NCI-H774 (cell line): ENCODE measurements around the gene PLGRKT.
"Not testable (repeated sequence)": the region's sequence is repeated elsewhere in the genome, so short reads cannot be mapped to it uniquely, and the experiment has no call there.

Source experiments
- DNase-seq: peaks from one replicate; lab custom pipeline; 2025; lab: John Stamatoyannopoulos, UW

PLGRKT gene

DNA sequence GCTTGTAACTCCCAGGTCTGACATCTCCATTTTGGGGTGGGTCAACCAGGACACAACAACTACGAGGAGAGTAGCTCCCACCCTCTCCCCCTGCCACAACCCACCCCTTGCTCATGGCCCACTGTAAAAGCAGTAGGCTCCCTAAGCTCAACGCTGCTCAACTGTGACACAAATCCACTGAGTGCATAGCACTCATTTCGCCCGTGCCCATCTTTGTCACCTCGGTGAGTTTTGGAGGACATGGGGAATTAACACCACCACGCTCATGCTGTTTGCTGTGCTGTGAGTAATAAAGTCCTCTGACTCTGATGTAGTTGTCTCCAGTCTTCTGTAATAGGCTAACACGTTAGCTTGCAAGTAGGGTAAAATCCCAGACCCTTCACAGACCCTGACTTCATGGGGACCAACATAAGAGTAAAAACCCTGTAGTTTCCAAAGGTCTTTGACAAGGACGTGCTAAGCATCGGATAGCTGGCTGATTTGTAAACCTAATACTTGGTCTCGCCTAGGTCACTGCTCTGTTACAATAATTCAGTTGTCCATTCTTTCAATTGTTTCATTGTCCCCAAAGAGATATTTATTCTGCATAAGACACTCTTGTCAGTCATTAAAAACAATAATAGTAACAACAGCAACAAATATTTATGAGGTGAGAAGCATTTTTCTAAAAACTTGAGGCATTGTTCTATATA, 7.7 kb downstream of the PLGRKT start:
- no peak for DNase-seq

DNA sequence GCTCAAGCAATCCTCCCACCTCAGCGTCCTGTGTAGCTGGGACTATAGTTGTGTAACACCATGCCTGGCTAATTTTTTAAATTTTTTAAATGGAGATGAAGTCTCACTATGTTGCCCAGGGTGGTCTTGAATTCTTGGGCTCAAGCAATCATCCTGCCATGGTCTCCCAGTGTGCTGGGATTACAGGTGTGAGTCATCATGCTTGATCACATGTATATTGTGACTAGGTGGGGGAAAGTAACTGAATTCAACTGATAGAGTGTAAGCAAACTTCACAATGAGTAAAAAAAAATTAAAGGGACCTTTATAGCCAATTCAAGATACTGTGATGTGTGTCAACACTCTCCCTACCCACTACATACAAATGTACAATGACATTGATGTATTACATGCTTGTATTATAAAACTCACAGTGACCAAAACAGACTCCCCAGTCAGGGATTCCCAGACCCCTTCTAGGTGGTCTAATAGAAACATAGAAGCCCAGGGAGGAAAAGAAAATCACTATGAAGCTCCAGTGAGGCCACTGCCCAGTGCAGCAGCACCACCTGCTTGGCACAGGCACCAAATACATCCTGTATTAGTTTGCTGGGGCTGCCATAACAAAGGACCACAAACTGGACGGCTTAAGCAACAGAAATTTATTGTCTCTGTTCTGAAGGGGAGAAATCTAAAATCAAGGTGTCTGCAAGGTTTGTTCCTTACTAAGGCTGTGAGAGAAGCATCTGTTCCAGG, 8.8 kb downstream of the PLGRKT start:
- no peak for DNase-seq

DNA sequence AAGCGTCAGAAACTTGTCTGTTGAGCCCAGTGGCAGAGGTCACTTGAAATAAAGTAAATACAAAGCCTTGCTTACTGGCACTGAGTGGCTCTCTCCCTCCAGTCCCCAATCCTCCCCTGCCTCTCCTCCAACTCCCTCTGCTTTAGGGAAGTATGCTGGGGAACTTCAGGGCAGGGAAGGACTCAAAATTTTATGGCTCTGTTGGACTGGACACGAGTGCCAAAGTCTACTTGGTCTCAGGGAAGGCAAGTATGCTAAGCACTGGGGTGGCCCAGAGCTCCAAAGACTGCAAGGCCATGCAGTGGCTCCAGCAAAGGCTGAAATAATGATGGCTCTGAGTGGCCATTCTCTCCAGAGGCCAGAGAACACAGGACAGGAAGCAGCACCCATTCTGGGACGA, 9.6 kb downstream of the PLGRKT start:
- no peak for DNase-seq

DNA sequence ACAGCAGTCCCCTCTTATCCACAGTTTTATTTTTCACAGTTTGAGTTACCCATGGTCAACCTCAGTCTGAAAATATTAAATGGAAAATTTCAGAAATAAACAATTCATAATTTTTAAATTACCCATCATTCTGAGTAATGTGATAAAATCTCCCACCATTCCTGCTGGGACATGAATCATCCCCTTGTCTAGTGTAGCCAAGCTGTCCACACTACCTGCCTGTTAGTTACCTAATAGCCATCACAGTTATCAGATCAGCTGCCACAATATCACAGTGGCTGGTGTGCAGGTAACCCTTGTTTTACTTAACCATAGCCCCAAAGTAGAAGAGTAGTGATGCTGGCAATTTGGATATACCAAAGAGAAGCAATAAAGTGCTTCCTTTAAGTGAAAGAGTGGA, 10.7 kb downstream of the PLGRKT start:
- DNase-seq, result no peak

DNA sequence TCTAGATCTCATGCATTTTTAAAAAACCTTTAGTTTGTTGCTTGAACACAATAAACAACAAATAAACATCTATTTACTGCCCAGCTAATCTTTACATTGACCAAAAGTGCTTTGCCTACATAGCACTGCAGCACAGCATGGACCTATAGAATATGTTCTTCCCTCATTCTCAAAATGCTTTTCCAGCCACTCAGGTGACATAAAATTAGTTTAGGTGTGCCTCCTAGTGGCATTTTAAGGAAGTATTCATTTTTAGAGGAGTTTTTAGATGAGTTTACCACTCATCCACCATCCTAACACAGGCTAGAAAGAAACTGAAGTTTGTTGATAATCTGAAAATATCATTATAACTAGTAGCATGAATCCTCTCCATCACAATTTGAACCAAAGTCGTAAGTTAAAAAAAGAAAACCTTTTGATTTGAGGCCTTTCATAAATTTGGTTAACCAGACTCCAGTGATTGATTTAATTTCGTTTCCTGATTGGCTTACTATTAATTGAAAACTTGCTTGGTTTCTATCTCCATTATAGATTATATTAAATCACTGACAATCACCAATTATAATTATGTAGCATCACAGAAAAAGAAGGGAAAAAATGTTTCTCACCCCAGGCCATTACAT, 12.6 kb downstream of the PLGRKT start:
- peak; percentile 37 for DNase-seq

DNA sequence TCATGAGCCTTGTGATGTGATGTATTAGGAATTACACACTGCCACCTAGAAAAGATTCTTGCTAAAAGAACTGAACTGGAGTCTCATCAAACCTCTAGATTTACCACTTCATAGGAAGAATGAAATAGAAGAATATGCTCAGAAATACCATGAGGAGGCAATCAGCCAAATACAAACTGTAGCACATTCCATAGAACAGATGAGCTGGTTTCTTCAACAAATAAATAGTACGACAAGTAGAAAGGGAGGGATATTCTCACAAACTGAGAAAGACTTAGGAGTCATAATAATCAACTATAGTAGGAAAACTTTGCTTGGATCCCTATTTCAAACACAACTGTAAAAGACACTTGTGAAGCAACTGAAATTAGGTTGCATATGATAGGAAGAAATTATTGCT, 15.4 kb downstream of the PLGRKT start:
- no peak for DNase-seq

DNA sequence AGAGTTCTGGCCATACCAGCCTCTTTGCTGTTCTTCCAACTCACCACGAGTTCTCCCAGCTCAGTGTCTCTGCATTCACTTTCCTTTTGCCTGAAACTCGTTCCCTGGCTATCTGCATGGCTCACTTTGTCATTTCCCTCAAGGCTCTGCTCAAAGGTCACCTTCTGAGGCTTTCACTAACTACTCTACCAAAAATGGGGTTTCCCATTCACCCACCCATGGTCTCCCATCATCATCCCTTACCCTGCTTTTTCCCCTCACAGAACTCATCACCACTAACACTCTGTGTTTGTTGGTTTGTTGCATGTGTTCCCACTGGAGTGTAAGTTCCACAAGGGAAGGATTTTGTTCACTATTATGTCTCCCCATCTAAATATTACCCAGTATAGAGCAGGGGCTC, 16.6 kb downstream of the PLGRKT start:
- no peak for DNase-seq

DNA sequence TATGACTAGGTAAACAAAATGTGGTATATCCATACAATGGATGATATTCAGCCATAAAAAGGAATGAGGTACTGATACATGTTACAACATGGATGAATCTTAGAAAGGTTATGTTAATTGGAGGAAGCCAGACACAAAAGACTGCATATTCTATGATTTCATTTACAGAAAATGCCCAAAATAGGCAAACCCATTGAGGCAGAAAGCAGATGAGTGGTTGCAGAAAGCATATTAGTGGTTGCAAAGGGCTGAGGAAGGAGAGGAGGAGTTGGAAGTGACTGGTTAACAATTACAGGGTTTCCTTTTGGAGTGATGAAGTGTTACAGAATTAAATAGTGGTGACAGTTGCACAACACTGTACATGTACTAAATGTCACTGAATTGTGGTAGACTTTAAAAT, 17.7 kb downstream of the PLGRKT start:
- no peak for DNase-seq

DNA sequence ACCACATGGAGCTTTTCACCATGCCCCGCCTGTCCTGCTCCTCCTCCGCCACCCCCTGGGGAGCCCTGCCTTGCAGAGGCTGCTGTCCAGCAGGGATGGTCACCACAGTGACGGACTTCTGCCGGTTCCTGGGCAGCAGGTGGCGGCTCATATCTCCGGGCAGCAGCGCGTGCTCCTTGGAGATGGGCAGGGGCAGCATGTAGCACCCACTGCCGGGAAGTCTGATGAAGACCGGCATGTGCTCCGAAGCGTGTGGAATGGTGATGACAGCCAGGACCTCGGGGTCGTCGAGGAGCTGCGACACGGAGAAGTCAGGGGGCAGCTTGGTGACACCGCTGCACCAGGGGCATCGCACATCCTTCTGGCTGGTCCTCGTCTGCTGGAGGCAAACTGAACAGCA, 19.2 kb downstream of the PLGRKT start:
- DNase-seq, result no peak

DNA sequence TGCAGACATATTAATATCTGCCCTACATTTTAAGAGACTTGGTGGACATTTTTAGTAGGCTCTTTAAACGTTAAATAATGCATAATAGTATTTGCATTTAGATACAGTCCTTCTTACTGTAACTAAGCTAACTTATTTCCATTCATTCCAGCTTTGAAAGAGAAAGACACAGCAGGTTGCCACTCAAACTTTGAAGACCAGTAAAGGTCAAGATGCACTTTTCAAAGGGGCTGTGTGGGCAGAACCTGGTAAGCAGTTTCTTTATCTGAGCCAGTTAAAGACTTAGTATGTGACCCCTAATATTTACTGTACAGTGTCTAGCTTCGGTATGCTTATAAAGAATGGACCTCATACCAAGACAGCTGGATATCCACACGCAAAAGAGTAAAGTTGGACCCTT, 20.8 kb downstream of the PLGRKT start:
- no peak for DNase-seq

DNA sequence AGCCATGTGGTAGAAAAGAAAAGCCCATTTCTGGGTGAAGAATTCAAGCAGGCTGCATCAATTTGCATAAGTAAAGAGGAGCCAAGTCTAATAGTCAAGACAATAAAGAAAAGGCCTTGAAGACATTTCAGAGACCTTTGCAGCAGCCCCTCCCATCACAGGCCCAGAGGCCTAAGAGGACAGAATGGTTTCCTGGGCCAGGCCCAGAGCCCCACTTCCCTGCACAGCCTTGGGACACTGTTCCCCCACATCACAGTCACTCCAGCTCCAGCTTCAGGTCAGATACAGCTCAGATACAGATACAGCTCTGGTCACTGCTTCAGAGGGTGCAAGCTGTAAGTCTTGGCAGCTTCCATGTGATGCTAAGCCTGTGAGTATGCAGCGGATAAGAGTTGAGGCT, 29.1 kb downstream of the PLGRKT start:
- DNase-seq, result no peak

DNA sequence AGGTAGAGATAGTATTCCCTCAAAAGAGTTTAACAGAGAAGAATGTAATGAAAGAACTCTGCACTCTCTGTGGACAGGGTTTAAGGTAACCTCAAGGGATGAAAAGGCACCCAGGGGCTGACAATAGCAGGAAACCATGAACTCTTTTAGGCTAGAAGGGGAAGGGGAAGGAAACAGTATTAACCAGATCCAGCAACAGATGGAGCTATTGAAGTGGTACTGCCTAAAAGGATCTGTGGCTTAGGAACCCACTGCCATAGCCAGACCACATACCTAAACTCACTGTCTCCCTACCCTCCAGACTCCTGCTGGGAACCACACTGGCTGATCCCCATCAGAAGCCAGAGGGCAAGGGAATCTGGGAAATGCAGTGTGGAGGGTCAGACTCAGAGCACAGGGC, 35.5 kb downstream of the PLGRKT start:
- no peak for DNase-seq

DNA sequence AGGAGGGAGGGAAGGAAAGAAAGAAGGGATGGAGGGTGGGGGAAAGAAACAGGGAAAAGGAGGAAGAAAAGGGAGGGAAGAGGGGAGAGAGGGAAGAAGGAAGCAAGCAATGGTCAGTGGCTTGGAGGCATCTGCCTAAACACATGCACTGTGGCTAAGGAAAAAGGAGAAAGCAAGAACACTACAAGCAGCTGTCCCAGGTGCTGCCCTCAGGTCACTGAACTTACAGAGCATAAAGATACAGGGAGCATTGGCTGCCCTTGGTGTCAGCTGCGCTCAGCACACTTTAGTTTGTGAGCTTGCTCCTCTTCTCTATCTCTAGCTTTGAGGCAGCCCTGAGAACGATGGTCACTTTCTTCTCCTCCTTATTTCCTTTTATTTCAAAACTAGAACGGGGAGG, 40.2 kb downstream of the PLGRKT start:
- not testable (repeated sequence) for DNase-seq

DNA sequence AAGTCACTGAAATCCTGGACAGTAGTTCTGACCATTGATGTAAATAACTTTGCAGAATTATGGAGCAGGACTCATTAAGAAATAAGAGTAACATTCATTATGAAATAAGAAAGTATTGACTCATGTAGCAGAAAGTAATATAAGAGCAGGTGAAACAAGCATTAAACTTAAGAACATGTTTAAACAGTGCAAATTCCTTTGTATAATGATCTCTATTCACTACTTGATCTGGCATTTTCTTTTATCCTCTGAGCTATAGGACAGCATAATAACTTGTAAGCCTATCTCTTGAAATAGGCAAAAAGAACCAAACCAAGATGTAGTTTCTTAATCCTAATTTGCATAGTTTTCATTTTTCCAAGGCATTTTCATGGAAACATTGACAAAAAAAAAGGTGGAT, 42.3 kb downstream of the PLGRKT start:
- no peak for DNase-seq

DNA sequence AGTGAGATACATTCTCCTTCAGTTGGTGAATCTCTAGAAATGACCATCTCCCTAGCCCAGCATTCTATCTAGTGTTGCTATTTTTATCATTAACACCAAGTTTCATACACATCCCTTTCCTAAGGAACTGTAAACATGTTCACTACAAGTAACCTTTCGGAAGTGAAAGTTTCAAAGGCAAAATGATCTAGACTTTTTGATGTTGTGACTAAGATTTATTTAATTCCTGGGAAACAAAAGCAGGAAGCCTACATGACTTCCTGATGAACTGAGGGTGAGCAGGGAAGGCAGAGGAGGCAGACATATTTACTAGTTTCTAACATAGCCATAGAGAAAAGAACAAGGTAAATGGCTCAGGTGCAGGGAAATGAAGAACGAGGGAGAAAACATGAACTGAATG, 43.7 kb downstream of the PLGRKT start:
- not testable (repeated sequence) for DNase-seq

DNA sequence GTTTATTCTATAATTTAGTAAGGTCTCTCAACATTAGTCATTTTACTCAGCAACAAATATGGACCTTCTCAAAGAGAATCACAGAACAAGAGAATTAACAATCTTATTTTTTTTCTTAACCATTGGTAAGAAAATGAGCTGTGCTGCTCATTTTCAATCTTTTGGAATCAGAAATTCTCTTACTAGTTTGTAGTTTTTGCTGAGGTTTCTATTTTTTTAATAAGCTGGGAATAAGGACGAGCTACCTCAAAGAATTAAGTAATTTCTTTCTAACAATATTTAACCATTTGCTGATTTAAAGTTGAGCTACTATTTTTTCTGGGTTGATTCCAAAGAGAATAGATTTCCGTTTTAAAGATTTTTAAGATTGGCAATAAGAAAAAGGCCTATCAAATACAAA, 44.2 kb downstream of the PLGRKT start:
- no peak for DNase-seq

DNA sequence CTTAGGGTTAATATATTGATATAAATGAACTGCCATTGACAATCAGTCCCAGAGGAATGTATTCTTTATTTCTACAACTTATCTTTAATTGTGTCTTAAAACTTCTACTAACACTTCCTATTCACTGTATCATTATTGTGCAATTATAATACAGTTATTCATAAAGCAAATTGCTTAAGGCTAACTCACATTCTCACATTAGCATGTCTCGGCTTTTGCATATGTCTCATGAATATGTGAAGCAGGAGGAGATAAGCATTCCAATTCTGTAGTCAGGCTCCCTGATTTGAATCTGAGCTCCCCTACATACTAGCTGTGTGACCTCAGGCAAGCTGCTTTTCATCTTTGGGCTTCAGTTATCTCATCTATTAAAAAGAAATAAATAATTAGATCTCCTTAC, 45.4 kb downstream of the PLGRKT start:
- no peak for DNase-seq

DNA sequence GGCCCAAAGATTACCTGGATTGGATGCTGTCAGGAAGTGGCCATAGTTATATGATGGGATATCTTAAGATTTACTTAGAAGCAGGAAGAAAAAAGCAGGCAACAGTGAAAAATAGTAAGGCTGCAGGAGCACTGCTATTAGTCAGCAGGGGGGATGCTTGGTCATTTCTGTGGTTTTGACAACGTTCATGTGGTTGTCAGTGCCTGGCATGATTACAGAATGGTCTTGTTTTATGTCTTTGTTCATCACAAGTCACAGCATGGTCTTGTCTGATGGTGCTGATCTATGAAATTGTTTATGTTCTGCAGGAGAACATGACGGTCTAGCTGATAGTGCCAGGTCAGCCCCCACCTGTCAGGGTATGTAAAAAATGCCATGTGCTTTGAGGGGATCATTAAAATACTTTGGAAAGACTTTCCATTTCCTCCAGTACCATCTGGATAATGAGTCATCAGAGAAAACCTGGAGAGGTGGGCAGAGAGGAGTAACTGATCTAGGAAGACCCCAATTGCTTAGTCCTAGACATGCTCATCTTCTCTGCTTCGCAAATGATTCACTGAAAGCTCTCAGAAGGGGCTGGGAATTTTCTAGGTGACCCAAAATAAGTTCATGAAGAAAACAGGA, 48.5 kb downstream of the PLGRKT start:
- DNase-seq, result no peak

DNA sequence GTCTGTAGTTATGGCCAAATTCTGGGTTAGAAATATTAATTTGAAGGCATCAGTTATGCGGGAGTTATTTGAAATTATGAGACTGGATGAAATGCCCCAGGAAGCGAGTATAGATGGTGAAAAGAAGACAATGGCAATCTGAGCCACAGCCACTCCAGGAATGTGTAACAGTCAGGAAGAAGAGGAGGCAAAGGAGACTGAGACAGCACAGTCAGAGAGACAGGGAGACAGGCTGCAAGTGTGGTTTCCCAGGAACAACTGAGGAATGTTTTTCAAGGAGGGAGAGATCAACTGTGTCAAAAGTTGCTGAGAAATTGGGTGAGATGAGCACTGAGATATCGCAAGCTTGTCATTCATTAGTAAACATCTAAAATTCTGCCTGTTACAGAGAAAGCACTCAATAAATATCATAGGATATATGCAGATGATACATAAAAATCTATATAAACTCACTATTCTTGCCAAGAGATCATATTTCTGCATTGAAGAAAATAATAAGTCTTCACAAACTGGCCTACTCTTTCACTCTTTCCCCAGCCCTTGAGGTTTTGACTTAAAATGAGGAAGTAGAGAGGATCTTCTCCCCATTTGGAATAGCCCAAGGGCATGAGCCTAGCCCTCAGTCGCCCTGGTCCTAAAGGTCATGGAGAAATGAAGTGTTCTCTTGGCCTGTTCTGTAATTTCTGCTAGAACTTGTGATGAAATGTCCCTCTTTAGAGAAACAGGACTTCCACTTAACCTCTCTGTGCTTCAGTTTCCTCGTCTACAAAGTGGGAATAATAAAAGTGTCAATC, 49.5 kb downstream of the PLGRKT start:
- no peak for DNase-seq

DNA sequence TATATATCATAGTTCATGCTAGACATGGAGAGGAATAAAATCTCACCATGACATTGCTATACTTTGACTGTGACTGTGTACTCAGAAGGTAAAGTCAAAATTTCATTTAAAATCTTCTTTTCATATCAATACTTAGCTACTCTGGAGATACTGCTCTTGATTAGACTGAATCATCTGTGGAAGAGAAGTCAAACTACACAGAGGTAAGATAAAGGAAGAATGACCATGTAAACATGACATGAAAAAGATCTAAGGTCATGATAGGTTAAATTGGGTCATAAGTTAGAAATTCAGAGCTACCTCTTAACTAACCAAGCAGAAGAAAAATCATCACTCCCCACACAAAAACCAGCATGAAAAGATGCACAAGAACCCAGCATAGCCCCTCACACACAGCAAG, 53.3 kb downstream of the PLGRKT start:
- DNase-seq, result no peak

DNA sequence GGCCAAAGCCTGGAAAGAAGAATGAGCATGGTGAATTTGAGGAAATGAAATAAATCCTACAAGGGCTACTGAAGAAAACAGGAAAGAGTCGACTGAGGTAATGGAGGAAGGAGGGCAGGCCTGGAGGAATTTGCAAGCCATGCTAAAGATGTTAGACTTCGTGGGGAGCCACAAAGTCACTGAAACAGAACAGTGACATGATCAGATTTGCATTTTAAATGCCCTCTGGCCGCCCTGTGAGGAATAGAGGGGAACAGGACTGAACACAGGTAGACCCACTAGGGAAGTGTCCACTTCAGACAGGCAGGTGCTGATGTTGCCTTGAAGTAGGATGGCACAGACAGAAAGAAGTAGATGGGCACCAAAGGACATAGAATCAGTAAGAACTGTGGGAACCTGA, 55.2 kb downstream of the PLGRKT start:
- DNase-seq, result no peak

DNA sequence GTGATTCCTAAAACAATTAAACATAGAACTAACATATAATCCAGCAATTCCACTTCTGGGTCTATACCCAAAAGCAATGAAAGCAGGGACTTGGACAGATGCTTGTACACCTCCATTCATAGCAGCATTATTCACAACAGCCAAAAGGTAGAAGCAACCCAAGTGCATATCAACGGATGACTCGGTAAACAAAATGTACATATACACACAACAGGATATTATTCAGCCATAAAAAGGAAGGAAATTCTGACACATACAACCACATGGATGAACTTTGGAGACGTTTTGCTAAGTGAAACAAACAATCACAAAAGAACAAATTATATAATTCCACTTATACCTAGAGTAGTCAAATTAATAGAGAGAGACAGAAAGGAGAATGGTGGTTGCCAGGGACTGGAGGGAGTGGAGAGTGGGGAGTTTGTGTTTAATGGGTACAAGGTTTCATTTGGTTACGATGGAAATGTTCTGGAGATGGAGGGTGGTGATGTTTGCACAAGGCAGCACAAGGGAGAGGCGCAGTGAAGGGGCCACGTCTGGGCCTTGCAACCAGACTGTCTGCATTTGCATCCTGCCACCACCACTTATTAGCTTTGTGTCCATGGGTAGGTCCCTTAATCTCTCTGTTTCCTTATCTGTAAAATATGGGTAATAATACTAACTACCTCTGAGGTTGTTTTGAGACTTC, 61.8 kb downstream of the PLGRKT start:
- DNase-seq, result no peak
